Peyer's patch (tissue), 4 donors: ENCODE results near the gene CD300A. TPM values are rescaled to one million over a fixed set of nuclear protein-coding genes. Genes with fewer than 3 reads are reported as not detected.
A peak's percentile ranks its signal among the peaks of the same experiment; 100 is the strongest.

Source experiments
- DNase-seq, 3 donors: peaks; one replicate each; pipeline ENCODE4 v3.0.0-alpha.2; 2017 to 2019
- H3K27ac ChIP-seq, 4 donors: fragments of 200-600 bp; sonication (generic); one replicate each; pipeline ENCODE4 v1.5.1; 2016 to 2019
- H3K27me3 ChIP-seq, 2 donors: fragments of 200-600 bp; sonication (generic); one replicate each; pipeline ENCODE4 v1.5.1; 2019
- H3K36me3 ChIP-seq, 3 donors: fragments of 200-600 bp; sonication (generic); one replicate each; pipeline ENCODE4 v1.5.1; 2016 to 2019
- H3K4me1 ChIP-seq, 4 donors: fragments of 200-600 bp; sonication (generic); one replicate each; pipeline ENCODE4 v1.5.1; 2016 to 2019
- H3K4me3 ChIP-seq, 4 donors: fragments of 200-600 bp; sonication (generic); 1 replicate in 3 of 4; 2 replicates in 1 of 4; pipeline ENCODE4 v1.5.1; 2016 to 2019; ENCODE audit warnings: mild to moderate bottlenecking in 1 of 4
- H3K9me3 ChIP-seq, 4 donors: fragments of 200-600 bp; sonication (generic); one replicate each; pipeline ENCODE4 v1.5.1; 2016 to 2019; ENCODE audit warnings: mild to moderate bottlenecking in 1 of 4
- POLR2A ChIP-seq, 2 donors: fragments of 450-650 bp; IDR thresholded peaks; one replicate each; pipeline ENCODE4 v1.5.1; 2017; ENCODE audit warnings: antibody characterized with exemption in 2 of 2, mild to moderate bottlenecking in 2 of 2, moderate library complexity in 2 of 2
- total RNA-seq, 4 donors: library from RNA; depleted of rRNA; stranded (reverse); fragments of >200 nt; gene quantifications; one replicate each; pipeline ENCODE4 v1.1.0, GENCODE V29; 2016
- TF ChIP-seq, protein P1 (sequence below), 6 experiments: fragments of 450-650 bp in 4 of 6; fragments of 200-600 bp in 2 of 6; sonication (generic) in 1 of 6; IDR thresholded peaks; one replicate each; pipeline ENCODE4 v1.5.1; 2017 to 2019; ENCODE audit warnings: antibody characterized with exemption in 6 of 6, mild to moderate bottlenecking in 3 of 6, moderate library complexity in 1 of 6

The CD300A gene
- total RNA-seq, 4 donors from 2014 or later, result 1.1 to 61.1 (median 6.8) TPM

DNA sequence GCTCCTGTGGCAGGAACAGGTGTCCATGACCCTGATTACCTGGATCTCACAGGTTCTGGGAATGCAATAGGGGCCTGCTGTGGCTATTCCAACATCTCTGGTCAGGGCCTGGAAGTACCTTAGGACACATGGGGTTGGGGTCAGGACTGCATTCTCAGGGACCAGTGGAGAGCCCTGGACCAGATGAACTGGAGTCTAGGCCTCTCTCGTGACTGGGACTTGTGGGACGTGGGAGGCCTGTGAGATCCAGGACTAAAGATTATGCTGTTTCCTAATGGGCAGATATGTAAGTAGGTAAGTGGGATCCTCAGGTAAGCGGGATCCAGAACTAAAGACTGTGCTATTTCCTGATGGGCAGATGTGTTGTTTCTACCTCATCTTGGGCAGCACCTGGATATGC is 16.2 kb upstream of the CD300A start:
- Histone ChIP-seq H3K9me3 (no peaks in the 10 kb centered on the region), H3K27ac (peak overlapping the region in 1 of 4 donors; percentile 26), H3K27me3 (no peaks in the 10 kb centered on the region), H3K4me3 (no peak overlapping the region), H3K4me1 (peaks cover 0 to 33% (median 11%) of the 10 kb centered on the region in 4 donors), H3K36me3 (peaks cover 0 to 9% (median 0%) of the 10 kb centered on the region in 3 donors)
- no peak for TF ChIP-seq POLR2A (IDR thresholded peaks at IDR 0.05)
- TF ChIP-seq, protein P1, sequence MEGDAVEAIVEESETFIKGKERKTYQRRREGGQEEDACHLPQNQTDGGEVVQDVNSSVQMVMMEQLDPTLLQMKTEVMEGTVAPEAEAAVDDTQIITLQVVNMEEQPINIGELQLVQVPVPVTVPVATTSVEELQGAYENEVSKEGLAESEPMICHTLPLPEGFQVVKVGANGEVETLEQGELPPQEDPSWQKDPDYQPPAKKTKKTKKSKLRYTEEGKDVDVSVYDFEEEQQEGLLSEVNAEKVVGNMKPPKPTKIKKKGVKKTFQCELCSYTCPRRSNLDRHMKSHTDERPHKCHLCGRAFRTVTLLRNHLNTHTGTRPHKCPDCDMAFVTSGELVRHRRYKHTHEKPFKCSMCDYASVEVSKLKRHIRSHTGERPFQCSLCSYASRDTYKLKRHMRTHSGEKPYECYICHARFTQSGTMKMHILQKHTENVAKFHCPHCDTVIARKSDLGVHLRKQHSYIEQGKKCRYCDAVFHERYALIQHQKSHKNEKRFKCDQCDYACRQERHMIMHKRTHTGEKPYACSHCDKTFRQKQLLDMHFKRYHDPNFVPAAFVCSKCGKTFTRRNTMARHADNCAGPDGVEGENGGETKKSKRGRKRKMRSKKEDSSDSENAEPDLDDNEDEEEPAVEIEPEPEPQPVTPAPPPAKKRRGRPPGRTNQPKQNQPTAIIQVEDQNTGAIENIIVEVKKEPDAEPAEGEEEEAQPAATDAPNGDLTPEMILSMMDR (IDR thresholded peaks at IDR 0.05), result no peak
- DNase-seq, result no peak

DNA sequence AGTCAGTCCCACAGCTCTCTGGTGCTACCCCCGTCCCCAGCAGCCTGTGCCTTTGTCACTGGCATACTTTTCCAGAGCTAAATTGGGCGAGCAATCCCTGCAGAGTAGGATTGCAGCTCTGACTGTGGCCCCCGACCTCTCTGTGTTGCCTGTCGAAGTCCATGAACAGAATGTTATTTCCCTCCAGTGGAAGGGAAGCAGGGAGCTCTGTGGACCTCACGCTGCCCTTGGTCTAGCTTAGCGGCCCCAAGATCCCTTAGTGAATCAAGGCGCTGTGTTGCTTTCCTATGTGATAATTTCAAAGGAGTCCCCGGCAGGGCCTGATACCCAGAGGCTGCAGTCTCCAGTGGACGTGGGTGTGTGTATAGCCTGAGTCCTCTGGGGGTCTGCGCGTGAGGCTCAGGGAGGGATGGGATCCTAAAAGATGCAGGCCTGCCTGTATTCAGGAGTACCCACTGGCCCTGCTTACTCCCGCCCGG is 15.5 kb upstream of the CD300A start:
- peaks cover 0 to 33% (median 11%) of the 10 kb centered on the region in 4 donors for H3K4me1 ChIP-seq
- no peak overlapping the region for H3K4me3 ChIP-seq
- no peaks in the 10 kb centered on the region for H3K9me3 ChIP-seq
- DNase-seq, result no peak
- H3K27ac ChIP-seq, result no peak overlapping the region
- peaks cover 0 to 9% (median 0%) of the 10 kb centered on the region in 3 donors for H3K36me3 ChIP-seq
- TF ChIP-seq, protein P1 (IDR thresholded peaks at IDR 0.05), result no peak
- TF ChIP-seq POLR2A (IDR thresholded peaks at IDR 0.05), result no peak
- H3K27me3 ChIP-seq, result no peaks in the 10 kb centered on the region

DNA sequence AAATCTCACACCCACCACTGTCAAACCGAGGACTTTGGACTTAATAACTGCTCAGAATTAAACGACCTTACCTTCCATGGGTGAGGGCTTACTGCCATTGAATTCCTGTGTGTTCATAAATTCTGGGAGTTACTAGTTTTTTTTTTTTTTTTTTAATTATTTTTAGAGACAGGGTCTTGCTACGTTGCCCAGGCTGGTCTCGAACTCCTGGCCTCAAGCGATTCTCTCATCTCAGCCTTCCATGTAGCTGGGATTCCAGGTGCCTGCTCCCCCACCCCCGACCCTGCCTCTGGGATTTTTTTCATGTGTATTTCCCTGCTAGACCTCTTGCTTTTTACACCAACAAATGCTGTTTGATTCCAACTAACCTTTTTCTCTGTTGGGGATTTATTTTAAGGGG is 14.9 kb upstream of the CD300A start:
- no peaks in the 10 kb centered on the region for H3K27me3 ChIP-seq
- DNase-seq, result no peak
- TF ChIP-seq, protein P1 (IDR thresholded peaks at IDR 0.05), result no peak
- TF ChIP-seq POLR2A (IDR thresholded peaks at IDR 0.05), result no peak
- H3K9me3 ChIP-seq, result no peaks in the 10 kb centered on the region
- H3K4me3 ChIP-seq, result no peak overlapping the region
- peaks cover 0 to 33% (median 11%) of the 10 kb centered on the region in 4 donors for H3K4me1 ChIP-seq
- peaks cover 0 to 6% (median 0%) of the 10 kb centered on the region in 3 donors for H3K36me3 ChIP-seq
- H3K27ac ChIP-seq, result peak overlapping the region in 1 of 4 donors; percentile 14

DNA sequence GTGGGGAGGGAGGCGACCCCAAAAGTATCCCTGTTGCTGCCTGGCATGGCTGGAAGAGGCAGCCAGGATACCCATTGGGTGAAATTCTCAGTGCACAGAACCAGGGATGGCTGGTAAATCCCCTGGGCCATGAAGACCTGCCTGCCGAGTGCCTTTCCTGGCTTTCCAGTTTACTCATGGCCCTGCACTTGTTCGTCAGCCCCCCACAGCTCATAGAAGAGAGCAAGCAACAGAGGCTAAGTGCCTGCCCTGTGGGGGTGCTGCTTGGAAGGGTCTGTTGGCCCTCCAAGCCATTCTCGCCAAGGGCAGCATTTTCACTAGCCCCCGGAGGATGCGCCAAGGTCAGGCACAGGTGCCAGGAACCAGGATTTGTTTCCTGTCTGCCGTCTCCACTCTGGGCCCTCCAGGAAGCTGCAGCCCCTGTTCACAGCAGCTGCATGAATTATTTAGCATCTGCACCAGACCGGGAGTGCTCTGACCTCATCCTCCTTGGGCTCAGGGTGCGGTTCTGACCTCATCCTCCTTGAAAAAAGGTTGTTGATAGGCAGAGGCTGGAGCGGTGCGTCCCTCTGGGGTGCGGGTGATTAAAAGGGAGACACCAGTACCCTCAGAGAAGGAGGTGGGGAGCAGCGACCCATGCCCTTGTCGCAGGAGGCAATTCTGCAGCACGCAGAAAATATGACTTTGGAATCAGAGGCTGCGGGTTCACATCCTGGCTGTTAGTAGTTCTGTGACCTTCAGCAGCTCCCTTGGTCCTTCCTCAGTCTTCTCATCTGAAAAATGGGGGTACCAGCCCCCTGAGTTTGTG is 14.2 kb upstream of the CD300A start:
- Histone ChIP-seq H3K36me3 (no peaks in the 10 kb centered on the region), H3K4me1 (peaks cover 0 to 33% (median 11%) of the 10 kb centered on the region in 4 donors), H3K27me3 (no peaks in the 10 kb centered on the region), H3K9me3 (no peaks in the 10 kb centered on the region), H3K27ac (peak overlapping the region in 3 of 4 donors; percentile 14 to 81 (median 36)), H3K4me3 (no peak overlapping the region)
- peak in 2 of 3 donors; percentile 48 to 71 for DNase-seq
- TF ChIP-seq, protein P1 (IDR thresholded peaks at IDR 0.05), result no peak
- TF ChIP-seq POLR2A (IDR thresholded peaks at IDR 0.05), result no peak

DNA sequence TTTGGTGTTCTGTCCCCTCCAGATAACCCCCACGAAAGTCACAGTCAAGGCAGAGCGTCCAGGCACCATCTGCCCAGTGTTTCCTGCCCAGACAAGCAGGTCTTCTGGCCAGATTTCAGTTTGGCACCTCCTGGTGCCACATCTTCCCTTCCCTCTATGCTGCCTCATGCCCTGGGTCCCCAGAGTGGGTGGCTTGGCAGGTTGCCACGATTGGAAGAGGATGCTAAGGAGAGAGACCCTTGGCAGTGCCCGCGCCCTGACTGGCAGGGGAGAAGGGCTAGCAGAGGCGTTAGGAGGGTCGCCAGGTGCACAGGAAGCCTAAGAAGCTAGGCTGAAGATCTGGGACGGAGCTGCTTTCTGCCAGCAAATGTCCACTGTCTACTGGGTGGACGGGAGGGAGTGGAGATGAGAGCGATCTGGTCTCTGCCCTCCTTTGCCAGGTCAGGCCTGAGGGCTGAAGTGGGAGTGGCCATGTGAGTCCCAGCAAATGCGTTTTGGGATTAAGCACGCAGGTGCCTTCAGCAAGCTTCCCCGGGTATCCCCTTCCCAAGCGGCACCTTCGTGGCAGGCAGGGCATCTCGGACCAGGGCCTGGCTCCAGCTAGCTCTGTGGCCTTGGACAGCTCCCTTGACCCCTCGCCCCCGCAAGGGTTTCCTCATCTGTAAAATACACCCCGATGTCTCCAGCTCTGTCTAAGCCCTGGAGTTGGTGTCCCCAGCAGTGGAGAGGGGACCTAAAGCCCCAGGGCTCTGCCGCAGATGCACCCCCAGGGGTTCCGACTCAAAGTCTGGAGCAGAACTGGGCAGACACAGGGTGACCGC is 13.4 kb upstream of the CD300A start:
- DNase-seq, result no peak
- peaks cover 0 to 38% (median 11%) of the 10 kb centered on the region in 4 donors for H3K4me1 ChIP-seq
- H3K27ac ChIP-seq, result peak overlapping the region; percentile 65 to 82 (median 80)
- H3K4me3 ChIP-seq, result peak overlapping the region; percentile 39 to 52 (median 50)
- H3K36me3 ChIP-seq, result no peaks in the 10 kb centered on the region
- TF ChIP-seq, protein P1 (IDR thresholded peaks at IDR 0.05), result no peak
- no peak for TF ChIP-seq POLR2A (IDR thresholded peaks at IDR 0.05)
- H3K27me3 ChIP-seq, result no peaks in the 10 kb centered on the region
- H3K9me3 ChIP-seq, result no peaks in the 10 kb centered on the region
